Pancreas (tissue), 10 donors: ENCODE results near the gene NUDT4. TPM values are rescaled to one million over a fixed set of nuclear protein-coding genes. Genes with fewer than 3 reads are reported as not detected.

Experiments used
- ATAC-seq, 4 donors: fragments of 200-7000 bp; cut with Tn5 transposase; one replicate each; pipeline versions ENCODE4 v1.8.0 to v1.9.1; 2020; ENCODE audit warnings: mild to moderate bottlenecking in 4 of 4, moderate library complexity in 4 of 4
- DNase-seq, 6 donors: peaks; one replicate each; pipeline ENCODE4 v3.0.0-alpha.2; 2020
- FAIRE-seq: peaks from 2 replicates; lab custom pipeline; 2012; peaks lifted over from hg19 to GRCh38; lab: Jason Lieb, UNC
- H3K27ac ChIP-seq, 4 donors: fragments of 200-600 bp; sonication (generic); 1 replicate in 3 of 4; 2 replicates in 1 of 4; pipeline versions ENCODE4 v1.5.0 to v1.8.0; 2020
- H3K27me3 ChIP-seq, 4 donors: fragments of 200-600 bp; one replicate each; pipeline ENCODE4 v1.8.0; 2021
- H3K36me3 ChIP-seq, 3 donors: fragments of 200-600 bp; sonication (generic) in 1 of 3; one replicate each; pipeline versions ENCODE4 v1.5.0 to v1.8.0; 2020 to 2021
- H3K4me1 ChIP-seq, 3 donors: fragments of 200-600 bp; one replicate each; pipeline ENCODE4 v1.8.0; 2021
- H3K4me3 ChIP-seq, 4 donors: fragments of 200-600 bp; sonication (generic) in 2 of 4; one replicate each; pipeline versions ENCODE4 v1.5.0 to v1.8.0; 2020 to 2021
- H3K9me3 ChIP-seq, 4 donors: fragments of 200-600 bp; one replicate each; pipeline ENCODE4 v1.8.0; 2021
- WGBS, 2 donors: extraction: QIAGEN DNeasy Blood & Tissue Kit; methylation state at CpG; one replicate each; pipeline ENCODE4 v1.1.7; 2013; 5-methylcytosine and 5-hydroxymethylcytosine counted together
- intact Hi-C, 3 donors: fragments of 100-400 bp; cut with DNase I; formaldehyde crosslinking; loops; one replicate each; pipeline versions ENCODE4 v1.11.1 to v1.14.2; 2022
- polyA plus RNA-seq, 2 donors: library from polyadenylated mRNA; stranded (reverse); fragments of 200-250 nt; gene quantifications; one replicate each; pipeline ENCODE4 v1.2.3, GENCODE V29; 2013
- total RNA-seq, 6 donors: library from RNA; stranded (reverse); fragmentation: NEBNext Ultra II Directional in 4 of 6; extraction: Animal tissue kit (Norgen Biotek cat#: 25700) in 4 of 6; gene quantifications; one replicate each; pipeline versions ENCODE4 v1.2.1 to v1.2.4, GENCODE V29; 2021 to 2023
- TF ChIP-seq, protein P1 (sequence below), 4 donors: fragments of 200-600 bp; sonication (generic) in 3 of 4; IDR thresholded peaks; one replicate each; pipeline versions ENCODE4 v1.5.0 to v1.8.0; 2021; ENCODE audit warnings: antibody characterized with exemption in 4 of 4
- donor health status: healthy with polysubstance abuse.
- donor health status: DM: no; HTN: no; CAD: no; lungs with moderate emphysema.
- donor health status: DM: no; HTN: no; CAD: no.
- donor health status: control.
- donor health status: control.
- donor health status: Bipolar disorder and iron deficiency.
- donor health status: DM: yes; HTN: yes; CAD: no.
- donor health status: DM: no; HTN: no; CAD: no.
- donor health status: DM: no; HTN: no; CAD: no.
- donor health status: DM: yes; HTN: yes; CAD: no.

Gene NUDT4
- total and polyA plus RNA-seq, 8 donors: 16.0 to 77.5 (median 45.5) TPM

DNA sequence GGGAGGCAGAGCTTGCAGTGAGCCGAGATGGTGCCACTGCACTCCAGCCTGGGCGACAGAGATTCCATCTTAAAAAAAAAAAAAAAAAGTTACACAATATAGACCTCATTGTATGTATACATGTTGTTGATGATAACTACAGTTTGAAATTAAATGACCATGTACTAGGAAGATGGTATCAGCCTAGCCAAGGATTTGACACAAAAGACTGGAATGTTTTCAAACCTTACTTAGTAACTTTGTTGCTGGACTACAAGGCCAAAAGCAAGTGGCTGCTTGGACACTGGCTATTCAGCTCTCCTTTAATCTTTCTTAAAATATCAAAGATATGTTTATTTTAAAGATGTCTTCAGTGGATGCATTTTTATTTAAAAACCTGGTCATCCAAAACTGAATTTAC, 18.9 kb upstream of the NUDT4 start:
- H3K36me3 ChIP-seq: no peaks in the 10 kb centered on the region
- FAIRE-seq (no peak), ATAC-seq (no peak), DNase-seq (no peak)
- TF ChIP-seq, protein P1, sequence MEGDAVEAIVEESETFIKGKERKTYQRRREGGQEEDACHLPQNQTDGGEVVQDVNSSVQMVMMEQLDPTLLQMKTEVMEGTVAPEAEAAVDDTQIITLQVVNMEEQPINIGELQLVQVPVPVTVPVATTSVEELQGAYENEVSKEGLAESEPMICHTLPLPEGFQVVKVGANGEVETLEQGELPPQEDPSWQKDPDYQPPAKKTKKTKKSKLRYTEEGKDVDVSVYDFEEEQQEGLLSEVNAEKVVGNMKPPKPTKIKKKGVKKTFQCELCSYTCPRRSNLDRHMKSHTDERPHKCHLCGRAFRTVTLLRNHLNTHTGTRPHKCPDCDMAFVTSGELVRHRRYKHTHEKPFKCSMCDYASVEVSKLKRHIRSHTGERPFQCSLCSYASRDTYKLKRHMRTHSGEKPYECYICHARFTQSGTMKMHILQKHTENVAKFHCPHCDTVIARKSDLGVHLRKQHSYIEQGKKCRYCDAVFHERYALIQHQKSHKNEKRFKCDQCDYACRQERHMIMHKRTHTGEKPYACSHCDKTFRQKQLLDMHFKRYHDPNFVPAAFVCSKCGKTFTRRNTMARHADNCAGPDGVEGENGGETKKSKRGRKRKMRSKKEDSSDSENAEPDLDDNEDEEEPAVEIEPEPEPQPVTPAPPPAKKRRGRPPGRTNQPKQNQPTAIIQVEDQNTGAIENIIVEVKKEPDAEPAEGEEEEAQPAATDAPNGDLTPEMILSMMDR (IDR thresholded peaks at IDR 0.05): no peak
- H3K4me3 ChIP-seq: no peak overlapping the region
- H3K27me3 ChIP-seq: no peaks in the 10 kb centered on the region
- intact Hi-C loops: no loop called here
- WGBS, 2 donors: 95 to 96% methylated on average over 2 of the region's 2 CpGs
- H3K4me1 ChIP-seq: no peaks in the 10 kb centered on the region
- H3K27ac ChIP-seq: no peak overlapping the region
- no peaks in the 10 kb centered on the region for H3K9me3 ChIP-seq

- no peak overlapping the region for H3K27ac ChIP-seq
- H3K27me3 ChIP-seq: no peaks in the 10 kb centered on the region
- intact Hi-C loops: no loop called here
- TF ChIP-seq, protein P1 (IDR thresholded peaks at IDR 0.05): no peak
- H3K4me3 ChIP-seq: no peak overlapping the region
- 74 to 76% methylated on average over 2 of the region's 2 CpGs for WGBS, 2 donors
- H3K9me3 ChIP-seq: no peaks in the 10 kb centered on the region
- no peaks in the 10 kb centered on the region for H3K36me3 ChIP-seq
- DNase-seq: no peak
- H3K4me1 ChIP-seq: no peaks in the 10 kb centered on the region
- no peak for FAIRE-seq
- ATAC-seq: no peak
Measured at GRCh38 chr12:93360688-93361087, 17.0 kb upstream of the NUDT4 start.

- TF ChIP-seq, protein P1 (IDR thresholded peaks at IDR 0.05): no peak
- DNase-seq: peak in 1 of 6 donors; percentile 24
- Histone ChIP-seq H3K36me3 (no peaks in the 10 kb centered on the region), H3K4me1 (no peaks in the 10 kb centered on the region), H3K4me3 (no peak overlapping the region), H3K27me3 (no peaks in the 10 kb centered on the region), H3K9me3 (no peaks in the 10 kb centered on the region), H3K27ac (no peak overlapping the region)
- 77 to 83% methylated on average over 5 of the region's 5 CpGs for WGBS, 2 donors
- ATAC-seq: peak in 3 of 4 donors; percentile 57 to 78 (median 72)
- no peak for FAIRE-seq
- intact Hi-C loops: no loop called here
Measured at GRCh38 chr12:93361151-93361919, 16.4 kb upstream of the NUDT4 start.

DNA sequence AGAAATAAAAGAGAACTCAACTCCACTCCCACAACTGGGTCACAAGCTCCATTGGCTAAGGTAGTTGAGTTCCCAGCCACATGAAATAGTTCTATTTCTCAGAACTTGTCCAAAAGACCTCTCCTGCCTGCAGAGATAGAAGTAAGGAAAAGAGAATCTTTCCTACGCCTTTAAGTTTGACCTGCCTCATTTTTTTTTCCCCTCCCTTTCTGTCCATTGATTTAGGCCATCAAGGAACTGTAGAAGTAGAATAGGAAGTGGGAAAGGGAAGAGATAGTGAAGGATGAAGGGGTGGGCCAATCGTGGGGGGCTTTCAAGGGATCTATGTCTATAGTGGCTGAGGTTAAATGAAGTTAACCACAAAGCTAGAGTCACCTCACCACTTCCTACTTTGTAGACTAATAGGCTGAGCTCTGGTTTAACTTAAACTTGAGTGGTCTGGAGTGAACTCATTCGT, 13.9 kb upstream of the NUDT4 start:
- TF ChIP-seq, protein P1 (IDR thresholded peaks at IDR 0.05): no peak
- Histone ChIP-seq H3K27ac (no peak overlapping the region), H3K4me3 (no peak overlapping the region), H3K9me3 (no peaks in the 10 kb centered on the region), H3K4me1 (no peaks in the 10 kb centered on the region), H3K27me3 (no peaks in the 10 kb centered on the region), H3K36me3 (no peaks in the 10 kb centered on the region)
- ATAC-seq: no peak
- FAIRE-seq: no peak
- WGBS, 2 donors: 65 to 79% methylated on average over 3 of the region's 3 CpGs
- no peak for DNase-seq
- intact Hi-C loops: no loop called here
